Astrocyte (in vitro differentiated cells and primary cell): ENCODE data around the gene PAFAH2. TPM values are rescaled to one million over a fixed set of nuclear protein-coding genes. Genes with fewer than 3 reads are reported as not detected.

Experiments
- DNase-seq: peaks from one replicate; pipeline ENCODE4 v3.0.0-alpha.2; 2010; ENCODE audit warnings: low read depth
- FAIRE-seq: peaks from 2 replicates; lab custom pipeline; 2011; peaks lifted over from hg19 to GRCh38; lab: Jason Lieb, UNC
- H2AFZ ChIP-seq: 2 replicates; pipeline ENCODE4 v1.6.0; 2012; ENCODE audit warnings: low read depth, low read length, inconsistent platforms
- H3K27ac ChIP-seq: 2 replicates; pipeline ENCODE4 v1.5.1; 2011; ENCODE audit warnings: low read depth, low read length, inconsistent platforms
- H3K27me3 ChIP-seq: 2 replicates; pipeline ENCODE4 v1.6.0; 2011; ENCODE audit warnings: low read length, inconsistent platforms; ENCODE audit not compliant: insufficient read depth
- H3K36me3 ChIP-seq: 2 replicates; pipeline ENCODE4 v1.5.1; 2011; ENCODE audit warnings: low read length, inconsistent platforms; ENCODE audit not compliant: insufficient read depth
- H3K4me1 ChIP-seq: 2 replicates; pipeline ENCODE4 v1.5.1; 2011; ENCODE audit warnings: low read length, inconsistent platforms; ENCODE audit not compliant: insufficient read depth
- H3K4me2 ChIP-seq: 2 replicates; pipeline ENCODE4 v1.6.0; 2012; ENCODE audit warnings: low read length, inconsistent platforms
- H3K4me3 ChIP-seq: 2 replicates; pipeline ENCODE4 v1.5.1; 2011; ENCODE audit warnings: low read depth, mild to moderate bottlenecking, low read length, inconsistent platforms; ENCODE audit not compliant: insufficient read depth
- H3K79me2 ChIP-seq: 2 replicates; pipeline ENCODE4 v1.6.0; 2012; ENCODE audit warnings: mild to moderate bottlenecking, low read length, inconsistent platforms; ENCODE audit not compliant: insufficient read depth
- H3K9ac ChIP-seq: 2 replicates; pipeline ENCODE4 v1.6.0; 2012; ENCODE audit warnings: mild to moderate bottlenecking, low read length, inconsistent platforms
- H3K9me3 ChIP-seq: 2 replicates; pipeline ENCODE4 v1.5.1; 2012; ENCODE audit warnings: low read depth, mild to moderate bottlenecking, low read length, inconsistent platforms; ENCODE audit not compliant: insufficient read depth
- H4K20me1 ChIP-seq: 2 replicates; pipeline ENCODE4 v1.6.0; 2012; ENCODE audit warnings: low read length, inconsistent platforms; ENCODE audit not compliant: insufficient read depth
- H3K27ac Mint-ChIP-seq: one replicate; pipeline ENCODE4 v1.8.0; 2021; ENCODE audit warnings: mild to moderate bottlenecking, mixed read lengths; ENCODE audit not compliant: unreplicated experiment
- H3K27me3 Mint-ChIP-seq: one replicate; pipeline ENCODE4 v1.8.0; 2021; ENCODE audit warnings: low read depth, mixed read lengths; ENCODE audit not compliant: unreplicated experiment
- H3K36me3 Mint-ChIP-seq: one replicate; pipeline ENCODE4 v1.8.0; 2021; ENCODE audit warnings: low read depth, mixed read lengths; ENCODE audit not compliant: unreplicated experiment
- H3K4me1 Mint-ChIP-seq: one replicate; pipeline ENCODE4 v1.8.0; 2021; ENCODE audit warnings: low read depth, mixed read lengths; ENCODE audit not compliant: unreplicated experiment
- H3K4me3 Mint-ChIP-seq: one replicate; pipeline ENCODE4 v1.8.0; 2021; ENCODE audit warnings: mild to moderate bottlenecking, moderate library complexity, mixed read lengths; ENCODE audit not compliant: unreplicated experiment
- H3K9me3 Mint-ChIP-seq: one replicate; pipeline ENCODE4 v1.8.0; 2021; ENCODE audit warnings: mild to moderate bottlenecking, mixed read lengths; ENCODE audit not compliant: unreplicated experiment
- EZH2 ChIP-seq: IDR thresholded peaks from 2 replicates; pipeline ENCODE4 v1.6.1; 2012; ENCODE audit warnings: mild to moderate bottlenecking, low read length, inconsistent platforms; ENCODE audit not compliant: insufficient read depth
- total RNA-seq: library from RNA; stranded (reverse); gene quantifications from 2 replicates; pipeline ENCODE4 v1.2.1, GENCODE V29; 2021
- TF ChIP-seq, protein P1 (sequence below): IDR thresholded peaks from 2 replicates; pipeline ENCODE4 v1.5.1; 2011; ENCODE audit warnings: low read depth, mild to moderate bottlenecking, inconsistent platforms, low read length, moderate library complexity; ENCODE audit not compliant: insufficient read depth

Gene PAFAH2
- total RNA-seq, 1 donor from 2014 or later, result 14.1 TPM

DNA sequence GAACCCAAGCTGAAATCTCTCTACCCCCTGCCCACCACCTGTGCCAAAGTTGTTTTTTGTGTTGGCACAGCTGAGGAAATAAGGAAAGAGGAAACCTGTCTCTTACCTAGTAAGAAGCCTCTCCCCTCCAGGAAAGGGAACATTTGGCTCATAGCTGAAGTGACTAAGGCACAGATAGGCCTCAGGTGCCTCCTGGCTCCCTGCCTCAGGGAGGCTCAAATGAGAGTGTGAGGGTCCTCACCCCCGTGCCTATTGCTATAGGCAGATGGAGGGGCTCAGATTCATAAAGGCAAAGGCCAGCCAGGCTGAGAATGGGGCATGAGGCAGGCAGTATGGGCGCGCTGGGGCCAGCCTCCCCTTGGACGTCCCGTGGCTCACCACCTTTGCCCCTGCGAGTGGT is 40.6 kb upstream of the PAFAH2 start:
- FAIRE-seq, result no peak
- H3K36me3 ChIP-seq, result no peaks in the 10 kb centered on the region
- H3K4me3 ChIP-seq, result no peak overlapping the region
- peaks cover 17% of the 10 kb centered on the region for H3K4me1 Mint-ChIP-seq
- peaks cover 7% of the 10 kb centered on the region for H3K4me1 ChIP-seq
- no peak overlapping the region for H3K9ac ChIP-seq
- H3K79me2 ChIP-seq, result no peaks in the 10 kb centered on the region
- peaks cover 8% of the 10 kb centered on the region for H3K27me3 ChIP-seq
- H3K4me3 Mint-ChIP-seq, result no peak overlapping the region
- DNase-seq, result no peak
- no peaks in the 10 kb centered on the region for H3K9me3 ChIP-seq
- no peak overlapping the region for H3K27ac Mint-ChIP-seq
- H3K27me3 Mint-ChIP-seq, result peaks cover 26% of the 10 kb centered on the region
- H3K36me3 Mint-ChIP-seq, result peaks cover 3% of the 10 kb centered on the region
- H3K9me3 Mint-ChIP-seq, result peaks cover 3% of the 10 kb centered on the region
- no peaks in the 10 kb centered on the region for H4K20me1 ChIP-seq
- no peak for TF ChIP-seq EZH2
- TF ChIP-seq, protein P1, sequence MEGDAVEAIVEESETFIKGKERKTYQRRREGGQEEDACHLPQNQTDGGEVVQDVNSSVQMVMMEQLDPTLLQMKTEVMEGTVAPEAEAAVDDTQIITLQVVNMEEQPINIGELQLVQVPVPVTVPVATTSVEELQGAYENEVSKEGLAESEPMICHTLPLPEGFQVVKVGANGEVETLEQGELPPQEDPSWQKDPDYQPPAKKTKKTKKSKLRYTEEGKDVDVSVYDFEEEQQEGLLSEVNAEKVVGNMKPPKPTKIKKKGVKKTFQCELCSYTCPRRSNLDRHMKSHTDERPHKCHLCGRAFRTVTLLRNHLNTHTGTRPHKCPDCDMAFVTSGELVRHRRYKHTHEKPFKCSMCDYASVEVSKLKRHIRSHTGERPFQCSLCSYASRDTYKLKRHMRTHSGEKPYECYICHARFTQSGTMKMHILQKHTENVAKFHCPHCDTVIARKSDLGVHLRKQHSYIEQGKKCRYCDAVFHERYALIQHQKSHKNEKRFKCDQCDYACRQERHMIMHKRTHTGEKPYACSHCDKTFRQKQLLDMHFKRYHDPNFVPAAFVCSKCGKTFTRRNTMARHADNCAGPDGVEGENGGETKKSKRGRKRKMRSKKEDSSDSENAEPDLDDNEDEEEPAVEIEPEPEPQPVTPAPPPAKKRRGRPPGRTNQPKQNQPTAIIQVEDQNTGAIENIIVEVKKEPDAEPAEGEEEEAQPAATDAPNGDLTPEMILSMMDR, result no peak
- no peak overlapping the region for H3K27ac ChIP-seq
- no peak overlapping the region for H2AFZ ChIP-seq
- H3K4me2 ChIP-seq, result no peak overlapping the region

DNA sequence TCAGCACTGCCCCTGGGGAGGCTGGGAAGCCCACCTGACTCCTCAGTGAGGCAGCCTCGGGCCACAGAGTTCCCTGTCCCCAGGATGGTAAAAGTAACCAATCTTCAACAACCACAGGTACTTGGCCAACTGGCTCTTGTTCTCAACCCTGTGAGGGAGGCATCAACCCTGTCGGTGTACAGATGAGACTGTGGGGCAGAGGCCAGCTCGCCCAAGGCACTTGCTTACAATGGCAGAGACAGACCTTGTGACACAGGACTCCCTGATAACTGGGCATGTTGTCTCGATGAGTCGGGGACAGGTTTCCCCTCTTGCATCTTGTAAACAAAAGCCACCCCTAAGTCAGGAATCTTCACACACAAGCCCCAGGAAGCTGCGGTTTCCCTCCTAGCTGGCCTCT is 40.0 kb upstream of the PAFAH2 start:
- Mint-ChIP-seq H3K36me3 (peaks cover 3% of the 10 kb centered on the region), H3K4me1 (peaks cover 17% of the 10 kb centered on the region), H3K27ac (no peak overlapping the region), H3K27me3 (peaks cover 21% of the 10 kb centered on the region), H3K4me3 (no peak overlapping the region), H3K9me3 (peaks cover 3% of the 10 kb centered on the region)
- peaks cover 6% of the 10 kb centered on the region for H3K27me3 ChIP-seq
- FAIRE-seq (no peak), DNase-seq (no peak)
- no peaks in the 10 kb centered on the region for H4K20me1 ChIP-seq
- no peak overlapping the region for H3K27ac ChIP-seq
- no peaks in the 10 kb centered on the region for H3K36me3 ChIP-seq
- no peaks in the 10 kb centered on the region for H3K79me2 ChIP-seq
- H3K4me1 ChIP-seq, result peaks cover 7% of the 10 kb centered on the region
- no peak overlapping the region for H2AFZ ChIP-seq
- TF ChIP-seq, protein P1, result no peak
- TF ChIP-seq EZH2, result no peak
- H3K4me3 ChIP-seq, result no peak overlapping the region
- H3K9ac ChIP-seq, result no peak overlapping the region
- H3K9me3 ChIP-seq, result no peaks in the 10 kb centered on the region
- H3K4me2 ChIP-seq, result no peak overlapping the region

DNA sequence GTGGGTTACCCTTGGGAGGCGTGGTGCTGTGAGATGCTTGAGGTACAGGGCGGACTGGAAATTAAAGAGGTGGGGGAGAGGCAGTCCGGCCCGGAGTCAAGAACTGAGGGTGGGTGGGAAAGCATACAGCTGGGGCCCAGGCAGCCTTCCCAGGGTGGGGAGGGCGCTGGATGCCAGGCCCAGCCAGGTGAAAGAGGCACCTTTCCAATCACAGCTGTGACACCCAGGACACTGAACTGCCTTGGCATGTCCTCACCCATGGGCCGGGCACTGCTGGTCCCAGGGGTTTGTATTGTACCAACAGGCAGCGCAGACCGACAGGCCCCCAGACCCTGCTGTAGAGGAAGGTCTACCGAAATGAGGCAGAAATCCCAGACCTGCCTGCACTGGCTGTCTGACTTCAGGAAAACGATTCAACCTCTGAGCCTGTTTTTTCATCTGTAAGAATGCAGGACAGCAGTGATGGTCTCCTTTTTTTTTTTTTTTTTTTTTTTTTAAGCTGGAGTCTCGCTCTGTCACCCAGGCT is 39.0 kb upstream of the PAFAH2 start:
- Histone ChIP-seq H3K9ac (no peak overlapping the region), H3K27me3 (peaks cover 2% of the 10 kb centered on the region), H3K36me3 (no peaks in the 10 kb centered on the region), H3K79me2 (no peaks in the 10 kb centered on the region), H3K4me1 (peaks cover 7% of the 10 kb centered on the region), H3K27ac (no peak overlapping the region), H3K4me3 (no peak overlapping the region), H3K4me2 (peak overlapping the region; percentile 98), H3K9me3 (no peaks in the 10 kb centered on the region), H4K20me1 (no peaks in the 10 kb centered on the region), H2AFZ (no peak overlapping the region)
- H3K4me1 Mint-ChIP-seq, result peaks cover 17% of the 10 kb centered on the region
- no peak for DNase-seq
- H3K27ac Mint-ChIP-seq, result no peak overlapping the region
- peaks cover 12% of the 10 kb centered on the region for H3K27me3 Mint-ChIP-seq
- no peak for FAIRE-seq
- peaks cover 7% of the 10 kb centered on the region for H3K36me3 Mint-ChIP-seq
- no peak for TF ChIP-seq EZH2
- TF ChIP-seq, protein P1, result no peak
- H3K9me3 Mint-ChIP-seq, result no peaks in the 10 kb centered on the region
- peak overlapping the region; percentile 88 for H3K4me3 Mint-ChIP-seq
